ENCODE data around the gene GALNT10.

DNA sequence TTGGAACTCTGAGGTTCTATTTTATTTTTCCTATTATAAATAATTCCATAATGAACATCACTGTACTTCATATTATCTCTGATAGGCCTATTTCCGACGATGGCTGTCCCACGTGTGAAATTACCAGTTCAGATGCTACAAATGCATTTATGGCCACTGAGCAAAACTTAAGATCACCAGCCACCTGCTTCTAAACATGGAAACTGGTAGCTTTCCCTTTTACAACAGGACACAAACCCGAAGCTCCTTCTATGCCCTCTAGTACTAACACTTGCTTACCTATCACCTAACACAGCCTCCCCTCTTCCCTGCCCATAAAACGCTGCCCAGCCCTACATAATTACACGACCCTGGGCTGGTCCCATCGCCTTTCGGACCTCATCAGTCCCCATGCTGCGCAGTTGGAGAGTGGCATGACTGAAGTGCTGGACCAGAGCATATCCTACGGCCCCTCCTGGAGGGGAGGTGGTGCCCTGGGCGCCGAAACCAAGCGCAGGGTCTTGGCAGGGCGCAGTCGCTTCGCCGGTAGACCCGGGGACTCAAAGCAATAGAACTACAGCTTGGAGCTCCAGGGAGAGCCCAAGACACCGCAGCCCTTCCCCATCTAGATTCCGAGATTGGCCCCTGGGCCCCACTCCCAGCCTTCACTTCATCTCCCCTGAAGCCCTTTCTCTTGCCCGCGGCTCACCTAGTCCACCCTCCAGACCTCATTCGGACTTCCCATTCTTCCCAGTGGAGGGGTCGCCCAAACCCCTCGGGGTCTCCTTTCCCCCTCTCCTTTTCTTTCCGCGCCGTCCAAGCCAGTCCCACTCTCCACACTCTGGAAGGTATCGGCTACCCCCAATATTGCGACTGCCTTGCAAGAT is 254.3 kb downstream of the GALNT10 start:
- no peak for TF ChIP-seq ZFP30 (CRISPR knock-in tag; IDR thresholded peaks at IDR 0.05)
- TF ChIP-seq, protein P1, sequence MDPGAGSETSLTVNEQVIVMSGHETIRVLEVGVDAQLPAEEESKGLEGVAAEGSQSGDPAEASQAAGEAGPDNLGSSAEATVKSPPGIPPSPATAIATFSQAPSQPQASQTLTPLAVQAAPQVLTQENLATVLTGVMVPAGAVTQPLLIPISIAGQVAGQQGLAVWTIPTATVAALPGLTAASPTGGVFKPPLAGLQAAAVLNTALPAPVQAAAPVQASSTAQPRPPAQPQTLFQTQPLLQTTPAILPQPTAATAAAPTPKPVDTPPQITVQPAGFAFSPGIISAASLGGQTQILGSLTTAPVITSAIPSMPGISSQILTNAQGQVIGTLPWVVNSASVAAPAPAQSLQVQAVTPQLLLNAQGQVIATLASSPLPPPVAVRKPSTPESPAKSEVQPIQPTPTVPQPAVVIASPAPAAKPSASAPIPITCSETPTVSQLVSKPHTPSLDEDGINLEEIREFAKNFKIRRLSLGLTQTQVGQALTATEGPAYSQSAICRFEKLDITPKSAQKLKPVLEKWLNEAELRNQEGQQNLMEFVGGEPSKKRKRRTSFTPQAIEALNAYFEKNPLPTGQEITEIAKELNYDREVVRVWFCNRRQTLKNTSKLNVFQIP (CRISPR knock-in tag; IDR thresholded peaks at IDR 0.05; ENCODE audit: borderline replicate concordance, low read depth) = no peak
- TF ChIP-seq ZNF8 (CRISPR knock-in tag; IDR thresholded peaks at IDR 0.05) = no peak
- TF ChIP-seq ESRRG (CRISPR knock-in tag; IDR thresholded peaks at IDR 0.05) = no peak
- no peak for TF ChIP-seq TOX (CRISPR knock-in tag; IDR thresholded peaks at IDR 0.05; ENCODE audit: borderline replicate concordance)
- TF ChIP-seq ZFP3 (CRISPR knock-in tag; IDR thresholded peaks at IDR 0.05) = no peak
- TF ChIP-seq SNAI2 (CRISPR knock-in tag; IDR thresholded peaks at IDR 0.05) = no peak
- TF ChIP-seq, protein P2, sequence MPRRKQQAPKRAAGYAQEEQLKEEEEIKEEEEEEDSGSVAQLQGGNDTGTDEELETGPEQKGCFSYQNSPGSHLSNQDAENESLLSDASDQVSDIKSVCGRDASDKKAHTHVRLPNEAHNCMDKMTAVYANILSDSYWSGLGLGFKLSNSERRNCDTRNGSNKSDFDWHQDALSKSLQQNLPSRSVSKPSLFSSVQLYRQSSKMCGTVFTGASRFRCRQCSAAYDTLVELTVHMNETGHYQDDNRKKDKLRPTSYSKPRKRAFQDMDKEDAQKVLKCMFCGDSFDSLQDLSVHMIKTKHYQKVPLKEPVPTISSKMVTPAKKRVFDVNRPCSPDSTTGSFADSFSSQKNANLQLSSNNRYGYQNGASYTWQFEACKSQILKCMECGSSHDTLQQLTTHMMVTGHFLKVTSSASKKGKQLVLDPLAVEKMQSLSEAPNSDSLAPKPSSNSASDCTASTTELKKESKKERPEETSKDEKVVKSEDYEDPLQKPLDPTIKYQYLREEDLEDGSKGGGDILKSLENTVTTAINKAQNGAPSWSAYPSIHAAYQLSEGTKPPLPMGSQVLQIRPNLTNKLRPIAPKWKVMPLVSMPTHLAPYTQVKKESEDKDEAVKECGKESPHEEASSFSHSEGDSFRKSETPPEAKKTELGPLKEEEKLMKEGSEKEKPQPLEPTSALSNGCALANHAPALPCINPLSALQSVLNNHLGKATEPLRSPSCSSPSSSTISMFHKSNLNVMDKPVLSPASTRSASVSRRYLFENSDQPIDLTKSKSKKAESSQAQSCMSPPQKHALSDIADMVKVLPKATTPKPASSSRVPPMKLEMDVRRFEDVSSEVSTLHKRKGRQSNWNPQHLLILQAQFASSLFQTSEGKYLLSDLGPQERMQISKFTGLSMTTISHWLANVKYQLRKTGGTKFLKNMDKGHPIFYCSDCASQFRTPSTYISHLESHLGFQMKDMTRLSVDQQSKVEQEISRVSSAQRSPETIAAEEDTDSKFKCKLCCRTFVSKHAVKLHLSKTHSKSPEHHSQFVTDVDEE (CRISPR knock-in tag; IDR thresholded peaks at IDR 0.05) = no peak
- TF ChIP-seq PPARA (CRISPR knock-in tag; IDR thresholded peaks at IDR 0.05; ENCODE audit: borderline replicate concordance) = no peak
